ENCODE measurements around the gene RTN3.
A peak's percentile ranks its signal among the peaks of the same experiment; 100 is the strongest.

The RTN3 gene

DNA sequence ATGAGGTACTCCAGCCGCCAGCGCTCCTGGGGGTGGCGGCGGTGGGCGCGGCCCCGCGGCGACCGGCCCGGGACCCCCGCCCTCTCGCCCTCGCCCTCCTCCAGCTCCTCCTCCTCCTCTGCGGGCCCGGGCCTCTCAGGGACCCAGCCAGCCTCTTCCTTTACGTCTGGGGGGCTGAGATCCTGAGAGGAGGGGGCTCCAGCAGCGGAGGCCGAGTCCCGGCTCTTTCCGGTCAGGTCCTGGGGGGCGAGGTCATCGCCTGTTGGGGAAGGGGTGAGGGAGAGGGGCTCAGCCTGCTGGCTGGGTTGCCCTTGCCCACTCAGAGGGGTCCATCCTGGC, 83.0 kb downstream of the RTN3 start:
- H3K4me1 ChIP-seq (ENCODE audit: control insufficient read depth in 2 of 2, insufficient read depth in 1 of 2, low read depth in 1 of 2, low read length in 2 of 2) = peaks cover 29 to 40% of the 10 kb centered on the region in 2 donors
- H3K27ac ChIP-seq (replicated peaks; ENCODE audit: low read length) = peak overlapping the region; percentile 93

DNA sequence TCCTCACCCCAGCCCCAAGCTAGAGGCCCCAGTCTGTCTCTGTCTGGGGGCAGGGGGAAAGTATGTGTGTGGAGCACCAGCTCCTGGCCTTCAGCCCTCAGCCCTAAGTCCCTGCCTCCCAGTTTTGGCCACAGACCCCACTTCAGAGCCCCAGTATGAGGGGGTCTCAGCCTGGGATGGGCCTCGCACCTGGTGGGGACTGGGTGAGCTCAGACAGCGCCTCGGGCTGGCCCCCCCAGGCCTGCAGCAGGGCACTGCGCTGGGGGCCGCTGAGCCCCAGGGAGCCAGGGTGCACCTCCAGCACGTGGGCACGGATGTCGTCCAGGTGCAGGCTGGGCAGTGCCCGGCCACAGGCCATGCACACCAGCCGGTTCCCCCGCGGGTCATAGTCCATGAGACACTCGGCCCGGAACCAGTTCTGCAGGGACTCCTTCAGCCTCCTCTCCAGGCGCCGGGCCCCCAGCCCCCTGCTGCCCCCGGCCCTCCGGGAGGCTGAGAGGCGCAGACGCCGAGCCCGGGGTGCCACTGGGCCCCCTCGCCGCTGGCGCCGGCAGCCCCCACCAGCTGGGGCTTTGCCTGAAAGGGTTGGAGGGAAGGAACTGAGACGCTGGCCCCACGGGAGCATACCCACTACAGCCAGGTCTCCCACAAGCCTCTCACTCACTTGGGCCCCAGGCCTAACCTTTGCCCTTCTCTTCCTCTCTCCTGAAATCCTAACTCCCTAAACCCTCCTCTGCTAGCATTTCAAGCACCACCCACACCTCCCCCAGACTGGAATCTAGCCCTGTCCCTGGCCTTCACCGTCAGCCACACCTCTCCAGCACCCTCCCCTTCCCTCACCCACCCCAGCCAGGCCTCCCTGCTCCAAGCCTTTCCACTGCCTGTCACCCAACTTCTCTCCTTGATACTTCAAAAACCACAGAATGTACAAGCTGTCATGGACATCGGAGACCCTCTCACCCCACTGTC, 83.7 kb downstream of the RTN3 start:
- peaks cover 33 to 42% of the 10 kb centered on the region in 2 donors for H3K4me1 ChIP-seq (ENCODE audit: control insufficient read depth in 2 of 2, insufficient read depth in 1 of 2, low read depth in 1 of 2, low read length in 2 of 2)
- H2AK5ac ChIP-seq (ENCODE audit: low read depth, low read length) = peak overlapping the region; percentile 97
- H4K8ac ChIP-seq (ENCODE audit: low read depth, low read length) = no peak overlapping the region
- no peak overlapping the region for H3K4me3 ChIP-seq (ENCODE audit: low read length in 2 of 2)
- peak overlapping the region; percentile 91 for H3K18ac ChIP-seq (ENCODE audit: low read length)
- H2BK15ac ChIP-seq (ENCODE audit: low read length) = peak overlapping the region; percentile 46
- DNase-seq (ENCODE audit: low spot score) = no peak
- no peak overlapping the region for H2AFZ ChIP-seq (ENCODE audit: low read length)
- H4K91ac ChIP-seq (ENCODE audit: low read depth, low read length, poor library complexity) = no peak overlapping the region
- H2BK12ac ChIP-seq (ENCODE audit: low read length) = peak overlapping the region; percentile 82
- peak overlapping the region; percentile 77 for H2BK5ac ChIP-seq (ENCODE audit: low read length)
- no peaks in the 10 kb centered on the region for H3K9me3 ChIP-seq (replicated peaks in 1 of 2; ENCODE audit: control insufficient read depth in 2 of 2, insufficient read depth in 1 of 2, low read depth in 1 of 2, low read length in 2 of 2)
- no CpG with 5 or more reads among the region's 30 CpGs for WGBS, 2 donors (ENCODE audit: extremely low coverage in 2 of 2, insufficient read length in 2 of 2, insufficient replicate concordance in 1 of 2)
- H3K4ac ChIP-seq (ENCODE audit: low read length) = no peak overlapping the region
- peak overlapping the region; percentile 95 for H3K23ac ChIP-seq (ENCODE audit: low read depth, low read length, poor library complexity)
- peak overlapping the region; percentile 95 for H3K4me2 ChIP-seq (ENCODE audit: insufficient read depth, low read length, poor library complexity, severe bottlenecking)
- no peaks in the 10 kb centered on the region for H3K27me3 ChIP-seq (ENCODE audit: control insufficient read depth in 3 of 3, insufficient read depth in 3 of 3, low read depth in 1 of 3, low read length in 3 of 3)
- H3K79me1 ChIP-seq (ENCODE audit: low read depth, low read length) = peaks cover 11% of the 10 kb centered on the region
- H3K36me3 ChIP-seq (replicated peaks in 1 of 2; ENCODE audit: control insufficient read depth in 2 of 2, insufficient read depth in 2 of 2, low read length in 2 of 2) = peaks cover 8 to 58% of the 10 kb centered on the region in 2 donors
- peak overlapping the region; percentile 60 for H3K9ac ChIP-seq (ENCODE audit: low read depth, low read length, poor library complexity)
- H3K27ac ChIP-seq (replicated peaks; ENCODE audit: low read length) = peak overlapping the region; percentile 93
- H2BK120ac ChIP-seq (ENCODE audit: low read depth, low read length) = peak overlapping the region; percentile 70
- H3K14ac ChIP-seq (ENCODE audit: low read length) = no peak overlapping the region

More for the DNA sequence above, 83.0 kb downstream of the RTN3 start:
- DNase-seq (ENCODE audit: low spot score) = no peak
- Histone ChIP-seq H3K79me1 (ENCODE audit: low read depth, low read length) (peaks cover 6% of the 10 kb centered on the region), H2BK15ac (ENCODE audit: low read length) (peak overlapping the region; percentile 46), H3K4ac (ENCODE audit: low read length) (no peak overlapping the region), H4K8ac (ENCODE audit: low read depth, low read length) (no peak overlapping the region), H3K14ac (ENCODE audit: low read length) (no peak overlapping the region), H2BK120ac (ENCODE audit: low read depth, low read length) (peak overlapping the region; percentile 70), H3K18ac (ENCODE audit: low read length) (peak overlapping the region; percentile 91), H2AFZ (ENCODE audit: low read length) (no peak overlapping the region), H2BK5ac (ENCODE audit: low read length) (peak overlapping the region; percentile 77), H3K4me3 (ENCODE audit: low read length in 2 of 2) (peak overlapping the region in 1 of 2 donors; percentile 26), H2BK12ac (ENCODE audit: low read length) (peak overlapping the region; percentile 82), H3K27me3 (ENCODE audit: control insufficient read depth in 3 of 3, insufficient read depth in 3 of 3, low read depth in 1 of 3, low read length in 3 of 3) (no peaks in the 10 kb centered on the region), H4K91ac (ENCODE audit: low read depth, low read length, poor library complexity) (no peak overlapping the region), H2AK5ac (ENCODE audit: low read depth, low read length) (peak overlapping the region; percentile 97), H3K4me2 (ENCODE audit: insufficient read depth, low read length, poor library complexity, severe bottlenecking) (peak overlapping the region; percentile 95), H3K36me3 (replicated peaks in 1 of 2; ENCODE audit: control insufficient read depth in 2 of 2, insufficient read depth in 2 of 2, low read length in 2 of 2) (peaks cover 8 to 64% of the 10 kb centered on the region in 2 donors), H3K9ac (ENCODE audit: low read depth, low read length, poor library complexity) (peak overlapping the region; percentile 60), H3K23ac (ENCODE audit: low read depth, low read length, poor library complexity) (peak overlapping the region; percentile 95), H3K9me3 (replicated peaks in 1 of 2; ENCODE audit: control insufficient read depth in 2 of 2, insufficient read depth in 1 of 2, low read depth in 1 of 2, low read length in 2 of 2) (no peaks in the 10 kb centered on the region)
- no CpG with 5 or more reads among the region's 23 CpGs for WGBS, 2 donors (ENCODE audit: extremely low coverage in 2 of 2, insufficient read length in 2 of 2, insufficient replicate concordance in 1 of 2)

GRCh38 chr11:63765688-63766241, 84.5 kb downstream of the RTN3 start:
- no peaks in the 10 kb centered on the region for H3K27me3 ChIP-seq (ENCODE audit: control insufficient read depth in 3 of 3, insufficient read depth in 3 of 3, low read depth in 1 of 3, low read length in 3 of 3)
- H3K4ac ChIP-seq (ENCODE audit: low read length) = no peak overlapping the region
- peak overlapping the region; percentile 38 for H2AK5ac ChIP-seq (ENCODE audit: low read depth, low read length)
- H2BK15ac ChIP-seq (ENCODE audit: low read length) = no peak overlapping the region
- H2BK5ac ChIP-seq (ENCODE audit: low read length) = no peak overlapping the region
- peaks cover 11% of the 10 kb centered on the region for H3K79me1 ChIP-seq (ENCODE audit: low read depth, low read length)
- H3K4me3 ChIP-seq (ENCODE audit: low read length in 2 of 2) = no peak overlapping the region
- no peaks in the 10 kb centered on the region for H3K9me3 ChIP-seq (replicated peaks in 1 of 2; ENCODE audit: control insufficient read depth in 2 of 2, insufficient read depth in 1 of 2, low read depth in 1 of 2, low read length in 2 of 2)
- no peak overlapping the region for H3K18ac ChIP-seq (ENCODE audit: low read length)
- no peak overlapping the region for H3K27ac ChIP-seq (replicated peaks; ENCODE audit: low read length)
- peaks cover 7 to 50% of the 10 kb centered on the region in 2 donors for H3K36me3 ChIP-seq (replicated peaks in 1 of 2; ENCODE audit: control insufficient read depth in 2 of 2, insufficient read depth in 2 of 2, low read length in 2 of 2)
- H3K14ac ChIP-seq (ENCODE audit: low read length) = peak overlapping the region; percentile 32
- H3K9ac ChIP-seq (ENCODE audit: low read depth, low read length, poor library complexity) = peak overlapping the region; percentile 68
- H2BK120ac ChIP-seq (ENCODE audit: low read depth, low read length) = no peak overlapping the region
- H4K8ac ChIP-seq (ENCODE audit: low read depth, low read length) = no peak overlapping the region
- no peak overlapping the region for H4K91ac ChIP-seq (ENCODE audit: low read depth, low read length, poor library complexity)
- peaks cover 36 to 41% of the 10 kb centered on the region in 2 donors for H3K4me1 ChIP-seq (ENCODE audit: control insufficient read depth in 2 of 2, insufficient read depth in 1 of 2, low read depth in 1 of 2, low read length in 2 of 2)
- WGBS, 2 donors (ENCODE audit: extremely low coverage in 2 of 2, insufficient read length in 2 of 2, insufficient replicate concordance in 1 of 2) = no CpG with 5 or more reads among the region's 18 CpGs
- no peak overlapping the region for H2BK12ac ChIP-seq (ENCODE audit: low read length)
- peak overlapping the region; percentile 30 for H3K23ac ChIP-seq (ENCODE audit: low read depth, low read length, poor library complexity)
- no peak overlapping the region for H2AFZ ChIP-seq (ENCODE audit: low read length)
- no peak for DNase-seq (ENCODE audit: low spot score)
- H3K4me2 ChIP-seq (ENCODE audit: insufficient read depth, low read length, poor library complexity, severe bottlenecking) = no peak overlapping the region

Measured in neuronal stem cell (in vitro differentiated cells).